SK-N-MC (cell line): Measurements from ENCODE around the gene MAML3.

Experiments used
- DNase-seq: peaks from one replicate; pipeline ENCODE4 v3.0.0-alpha.2; 2011; ENCODE audit warnings: low read depth, low spot score
- H3K27ac ChIP-seq: fragments of 200-600 bp; sonication (generic); 2 replicates; pipeline ENCODE4 v1.5.1; 2016; ENCODE audit warnings: mixed run types
- H3K36me3 ChIP-seq: fragments of 200-600 bp; sonication (generic); 2 replicates; pipeline ENCODE4 v1.6.1; 2017; ENCODE audit warnings: antibody characterized with exemption, low read length, mixed read lengths; ENCODE audit not compliant: insufficient read depth
- H3K4me3 ChIP-seq: fragments of 200-600 bp; sonication (generic); 2 replicates; pipeline ENCODE4 v1.5.1; 2016
- H3K9ac ChIP-seq: fragments of 200-600 bp; sonication (generic); 2 replicates; pipeline ENCODE4 v1.8.0; 2017; ENCODE audit warnings: mixed run types, mixed read lengths; ENCODE audit not compliant: insufficient read length
- H3K9me3 ChIP-seq: fragments of 200-600 bp; sonication (generic); 2 replicates; pipeline ENCODE4 v1.6.1; 2017; ENCODE audit warnings: low read depth, mild to moderate bottlenecking, antibody characterized with exemption, low read length, moderate library complexity, mixed read lengths
- EZH2 ChIP-seq: fragments of 200-600 bp; sonication (generic); IDR thresholded peaks from one replicate; pipeline ENCODE4 v1.6.1; 2017; ENCODE audit warnings: antibody characterized with exemption
- FOXP2 ChIP-seq: optimal IDR thresholded peaks from 2 replicates; pipeline ENCODE3; 2011; ENCODE audit warnings: mild to moderate bottlenecking, moderate library complexity; ENCODE audit not compliant: insufficient read depth; ENCODE audit errors: extremely low read length, control extremely low read depth
- POLR2AphosphoS5 ChIP-seq: IDR thresholded peaks from 2 replicates; pipeline ENCODE4 v1.6.1; 2012; ENCODE audit warnings: mild to moderate bottlenecking, low read depth, low read length, borderline replicate concordance

The MAML3 gene

DNA sequence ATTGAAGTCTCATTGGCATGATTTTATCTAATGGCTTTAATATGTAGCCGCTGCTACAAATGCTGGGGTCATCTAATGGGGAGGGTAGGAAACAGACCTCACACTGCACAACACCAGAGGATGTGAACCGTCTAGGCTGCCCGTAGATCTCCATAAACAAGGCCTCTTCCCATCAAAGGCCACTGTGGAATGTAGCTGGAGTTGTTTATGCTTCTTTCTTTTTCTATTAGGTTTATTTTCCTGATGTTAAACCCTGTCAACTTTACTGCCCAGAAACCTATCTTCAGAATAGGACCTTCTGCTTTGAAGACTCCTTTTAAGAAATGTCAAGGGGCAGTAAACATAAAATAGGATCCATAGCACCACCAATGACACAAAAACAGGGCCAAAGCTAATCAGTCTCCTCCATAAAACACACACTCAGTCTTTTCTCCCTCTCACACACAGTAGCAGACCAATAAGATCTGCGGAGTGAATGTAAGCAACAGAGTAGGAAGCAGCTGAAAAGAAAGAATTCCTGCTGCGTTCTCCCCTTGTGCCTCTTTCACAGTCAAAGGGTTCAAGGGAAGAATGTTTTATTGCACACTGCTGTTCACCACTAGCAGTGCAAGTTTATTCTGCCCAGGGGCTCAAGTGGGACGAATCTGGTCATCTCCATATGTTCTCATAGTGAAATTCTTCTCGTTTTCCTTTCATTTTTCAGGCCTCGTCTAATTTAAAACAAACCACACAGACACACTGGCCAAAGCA is 72.2 kb downstream of the MAML3 start:
- H3K9ac ChIP-seq: no peak overlapping the region
- H3K27ac ChIP-seq: no peak overlapping the region
- DNase-seq: no peak
- H3K9me3 ChIP-seq: no peaks in the 10 kb centered on the region
- TF ChIP-seq FOXP2 (no peak), EZH2 (no peak), POLR2AphosphoS5 (no peak)
- H3K4me3 ChIP-seq: no peak overlapping the region
- H3K36me3 ChIP-seq: no peaks in the 10 kb centered on the region

DNA sequence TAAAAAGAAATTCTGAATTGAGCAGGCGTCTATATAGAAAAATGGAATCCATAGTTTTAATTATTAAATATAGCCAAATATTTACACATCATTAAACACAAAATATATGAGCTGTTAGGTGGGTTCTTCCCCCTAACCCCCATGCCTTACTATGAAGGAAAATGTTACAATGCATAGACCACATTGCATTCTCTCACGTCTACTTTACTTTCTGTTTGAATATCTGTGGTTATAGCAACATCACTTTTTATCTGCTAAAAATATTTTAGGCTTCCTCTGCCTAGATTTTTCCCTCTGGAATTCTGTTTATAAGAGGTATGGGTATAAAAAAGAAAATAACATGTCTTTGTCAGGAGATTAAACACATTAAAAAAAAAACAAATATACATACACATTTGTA is 73.1 kb downstream of the MAML3 start:
- Histone ChIP-seq H3K4me3 (no peak overlapping the region), H3K27ac (no peak overlapping the region), H3K36me3 (no peaks in the 10 kb centered on the region), H3K9me3 (no peaks in the 10 kb centered on the region), H3K9ac (no peak overlapping the region)
- DNase-seq: no peak
- TF ChIP-seq POLR2AphosphoS5 (no peak), EZH2 (no peak), FOXP2 (no peak)

DNA sequence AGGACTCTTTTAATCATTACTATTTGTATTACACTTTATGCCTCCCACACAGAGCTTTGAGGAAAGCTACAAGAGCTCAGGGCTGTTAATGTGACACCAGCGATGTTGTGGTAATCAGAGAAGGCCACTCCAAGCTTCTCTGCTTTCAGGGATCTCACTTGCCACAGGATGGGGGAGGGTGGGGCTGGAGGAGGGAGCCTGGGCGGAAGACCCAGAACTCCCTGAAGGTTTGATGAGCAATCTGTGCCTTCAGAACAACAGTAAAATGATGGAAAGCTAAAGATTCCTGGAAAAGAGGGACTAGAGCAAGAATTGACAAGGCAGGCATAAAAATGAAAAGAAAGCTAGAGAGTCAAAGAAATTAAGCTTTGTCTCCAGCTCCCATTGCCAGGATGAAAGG is 75.6 kb downstream of the MAML3 start:
- no peaks in the 10 kb centered on the region for H3K9me3 ChIP-seq
- no peak overlapping the region for H3K27ac ChIP-seq
- no peak overlapping the region for H3K9ac ChIP-seq
- no peak for DNase-seq
- no peak for TF ChIP-seq EZH2
- TF ChIP-seq POLR2AphosphoS5: no peak
- no peak for TF ChIP-seq FOXP2
- H3K36me3 ChIP-seq: no peaks in the 10 kb centered on the region
- H3K4me3 ChIP-seq: no peak overlapping the region

DNA sequence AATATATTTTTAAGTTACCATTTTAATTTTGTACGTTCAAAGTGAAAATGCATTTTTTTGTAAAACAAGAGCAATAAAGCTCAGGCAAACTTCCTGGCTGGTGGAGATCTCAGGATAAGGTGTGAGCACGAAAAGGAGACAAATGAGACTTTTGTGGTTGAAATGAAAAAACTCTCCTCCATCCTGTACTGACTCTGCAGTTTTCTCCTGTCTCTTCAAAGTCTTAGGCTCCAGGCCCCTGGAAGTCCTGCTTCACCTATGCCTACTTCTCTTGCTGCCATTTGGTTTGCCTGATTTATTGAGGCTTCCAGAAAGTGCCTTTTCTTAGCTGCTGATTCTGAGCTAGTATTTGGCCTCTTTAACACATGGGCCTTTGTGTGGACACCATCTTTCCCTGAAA is 77.7 kb downstream of the MAML3 start:
- TF ChIP-seq POLR2AphosphoS5 (no peak), FOXP2 (no peak), EZH2 (no peak)
- Histone ChIP-seq H3K36me3 (no peaks in the 10 kb centered on the region), H3K4me3 (no peak overlapping the region), H3K9me3 (no peaks in the 10 kb centered on the region), H3K9ac (no peak overlapping the region), H3K27ac (no peak overlapping the region)
- DNase-seq: no peak

DNA sequence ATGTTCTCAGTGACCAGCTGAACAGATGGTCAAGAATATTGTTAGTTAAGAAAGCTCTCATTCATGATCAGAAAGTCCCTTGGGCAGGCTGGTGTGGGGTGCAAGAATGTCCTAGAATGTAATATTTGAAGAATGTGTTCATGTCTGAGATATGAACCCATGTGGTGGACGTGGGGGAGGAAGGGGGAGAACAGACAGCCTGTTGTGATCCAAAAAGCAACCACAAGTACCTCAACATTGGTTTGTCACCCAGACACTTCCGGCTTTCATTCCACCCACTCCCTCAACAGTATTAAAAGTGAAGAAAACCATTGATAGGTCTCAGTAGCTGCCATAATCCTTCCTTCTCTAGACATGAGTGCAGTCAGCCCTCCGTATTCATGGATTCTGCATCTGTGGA is 82.2 kb downstream of the MAML3 start:
- Histone ChIP-seq H3K9me3 (no peaks in the 10 kb centered on the region), H3K36me3 (no peaks in the 10 kb centered on the region), H3K9ac (no peak overlapping the region), H3K27ac (no peak overlapping the region), H3K4me3 (no peak overlapping the region)
- TF ChIP-seq EZH2 (no peak), FOXP2 (no peak), POLR2AphosphoS5 (no peak)
- DNase-seq: no peak

DNA sequence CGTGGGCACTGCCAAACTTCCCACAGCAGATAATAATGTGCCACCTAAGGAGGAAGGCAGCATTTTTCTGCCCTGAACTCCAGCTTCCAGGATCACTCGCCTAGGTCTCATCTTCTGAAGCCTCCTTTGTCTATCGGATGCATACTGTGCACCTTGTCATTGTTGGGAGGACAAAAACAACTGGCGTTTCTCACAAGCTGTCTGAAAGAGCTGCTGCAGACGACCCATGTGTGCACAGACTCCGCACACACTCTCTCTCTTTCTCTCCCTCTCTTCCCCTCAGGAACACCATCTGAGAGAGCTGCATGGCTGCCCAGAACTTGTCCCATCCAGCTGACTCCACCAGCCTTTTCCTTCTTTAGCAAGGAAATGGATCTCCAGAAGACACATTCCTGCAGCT is 83.0 kb downstream of the MAML3 start:
- Histone ChIP-seq H3K9ac (no peak overlapping the region), H3K9me3 (no peaks in the 10 kb centered on the region), H3K27ac (no peak overlapping the region), H3K4me3 (no peak overlapping the region), H3K36me3 (no peaks in the 10 kb centered on the region)
- no peak for DNase-seq
- TF ChIP-seq FOXP2: no peak
- TF ChIP-seq POLR2AphosphoS5: no peak
- TF ChIP-seq EZH2: no peak

DNA sequence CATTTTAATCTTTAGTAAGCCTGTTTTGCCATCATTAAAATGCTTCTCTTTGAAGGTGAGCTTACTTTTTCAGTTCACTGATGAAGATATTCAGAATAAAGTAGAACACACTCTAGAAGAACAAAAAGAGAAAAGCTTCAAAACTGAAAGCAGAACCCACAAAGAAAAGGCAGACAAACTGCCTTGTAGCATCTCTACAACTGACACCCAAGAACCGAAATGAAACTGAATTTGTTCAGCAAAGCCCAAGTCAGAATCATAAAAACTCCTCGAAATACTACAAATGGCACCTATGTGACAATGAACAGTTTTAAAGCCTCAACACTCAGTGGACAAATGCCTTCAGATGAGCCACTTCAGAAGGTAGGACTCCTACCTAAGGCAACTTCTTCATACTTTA is 83.6 kb downstream of the MAML3 start:
- Histone ChIP-seq H3K4me3 (no peak overlapping the region), H3K27ac (no peak overlapping the region), H3K9ac (no peak overlapping the region), H3K9me3 (no peaks in the 10 kb centered on the region), H3K36me3 (no peaks in the 10 kb centered on the region)
- TF ChIP-seq FOXP2: no peak
- no peak for TF ChIP-seq EZH2
- TF ChIP-seq POLR2AphosphoS5: no peak
- DNase-seq: no peak

DNA sequence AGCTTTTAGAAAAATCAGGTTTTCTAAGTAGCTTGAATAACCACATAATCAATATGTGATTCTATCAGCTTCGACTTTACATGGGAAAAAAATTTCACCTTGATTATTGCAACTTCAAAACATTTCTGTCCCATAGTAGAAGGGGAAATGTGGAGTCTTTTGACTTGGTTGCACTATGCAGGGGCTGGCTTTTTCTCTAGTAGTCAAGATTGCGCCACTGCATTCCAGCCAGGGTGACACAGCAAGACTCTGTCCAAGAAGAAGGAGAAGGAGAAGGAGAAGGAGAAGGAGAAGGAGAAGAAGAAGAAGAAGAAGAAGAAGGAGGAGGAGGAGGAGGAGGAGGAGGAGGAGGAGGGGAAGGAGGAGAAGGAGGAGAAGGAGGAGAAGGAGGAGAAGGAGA is 84.9 kb downstream of the MAML3 start:
- no peak for DNase-seq
- Histone ChIP-seq H3K9ac (no peak overlapping the region), H3K27ac (no peak overlapping the region), H3K9me3 (no peaks in the 10 kb centered on the region), H3K36me3 (no peaks in the 10 kb centered on the region), H3K4me3 (no peak overlapping the region)
- TF ChIP-seq FOXP2 (no peak), POLR2AphosphoS5 (no peak)

DNA sequence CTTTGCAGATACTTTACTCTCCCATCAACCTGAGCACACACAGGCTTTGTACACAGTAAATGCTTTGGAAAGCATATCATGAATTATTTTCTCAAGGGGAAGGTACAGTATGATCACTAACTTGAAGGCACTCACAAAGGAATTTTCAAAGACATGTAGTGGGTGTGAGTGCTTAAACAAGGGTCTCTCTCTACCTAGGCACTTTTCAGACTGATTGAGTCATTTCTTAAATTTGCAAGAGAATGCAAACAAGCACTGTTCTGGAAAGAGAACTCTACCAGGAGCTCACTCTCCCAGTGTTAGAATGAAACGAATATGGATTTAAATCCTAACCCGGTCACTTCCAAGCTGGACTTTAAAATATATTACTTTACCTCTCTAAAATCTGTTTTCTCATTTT is 85.7 kb downstream of the MAML3 start:
- no peaks in the 10 kb centered on the region for H3K36me3 ChIP-seq
- H3K9ac ChIP-seq: no peak overlapping the region
- no peaks in the 10 kb centered on the region for H3K9me3 ChIP-seq
- no peak for TF ChIP-seq EZH2
- no peak for DNase-seq
- no peak overlapping the region for H3K27ac ChIP-seq
- H3K4me3 ChIP-seq: no peak overlapping the region
